GM21723 (cell line): Measurements from ENCODE around the gene TDRD3.
A peak's percentile ranks its signal among the peaks of the same experiment; 100 is the strongest.

ENCODE experiments used
- ATAC-seq: cut with Tn5 transposase; IDR thresholded peaks from one replicate; pipeline ENCODE4 v1.9.1; 2021; ENCODE audit warnings: mild to moderate bottlenecking, moderate library complexity; ENCODE audit not compliant: unreplicated experiment

TDRD3 gene

DNA sequence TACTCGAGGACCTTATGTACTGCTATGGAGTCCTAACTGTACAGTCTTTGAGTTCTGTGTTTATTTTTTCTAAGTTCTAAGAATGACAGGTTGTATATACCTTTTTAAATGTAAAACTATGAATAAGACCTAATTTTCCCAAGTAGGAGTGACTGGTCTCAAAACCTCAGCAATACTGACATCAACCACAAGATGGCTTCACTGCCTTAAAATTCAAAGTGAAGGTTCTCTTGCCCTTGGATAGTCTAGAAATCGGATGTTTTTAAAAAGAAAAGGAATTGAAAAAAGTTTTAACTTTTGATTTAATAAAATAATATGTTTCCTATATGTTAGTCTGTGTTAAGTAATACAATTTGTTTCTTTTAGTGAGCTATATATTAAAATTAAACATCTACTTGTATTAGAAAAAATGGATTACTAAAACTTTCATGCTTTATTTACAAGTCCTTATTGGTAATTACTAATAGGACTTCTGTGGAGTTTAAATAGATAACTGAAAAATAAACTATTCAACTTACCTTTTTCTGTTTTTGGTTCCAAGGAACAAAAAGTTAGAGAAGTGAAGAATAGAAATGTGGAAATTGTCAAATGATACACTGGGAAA lies 52.0 kb downstream of the TDRD3 start:
- ATAC-seq = peak; percentile 84

DNA sequence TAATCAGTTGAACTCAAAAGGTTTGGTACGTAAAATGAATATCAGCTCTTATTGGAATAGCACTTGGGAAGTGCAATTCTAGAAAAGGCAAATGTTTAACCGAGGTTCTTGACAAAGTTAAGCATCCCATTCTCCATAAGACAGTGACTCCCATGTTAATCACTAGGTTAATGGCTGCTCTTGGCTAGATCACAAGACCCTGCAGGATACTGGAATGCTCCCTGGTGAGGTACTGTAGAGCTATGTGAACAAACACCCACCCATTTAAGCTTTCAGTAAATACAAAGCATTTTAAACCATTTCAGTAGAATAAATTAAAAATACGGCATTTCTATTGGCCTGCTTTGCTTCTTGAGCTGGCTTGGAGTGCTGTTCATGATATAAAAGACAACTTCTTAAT lies 56.5 kb downstream of the TDRD3 start:
- no peak for ATAC-seq

DNA sequence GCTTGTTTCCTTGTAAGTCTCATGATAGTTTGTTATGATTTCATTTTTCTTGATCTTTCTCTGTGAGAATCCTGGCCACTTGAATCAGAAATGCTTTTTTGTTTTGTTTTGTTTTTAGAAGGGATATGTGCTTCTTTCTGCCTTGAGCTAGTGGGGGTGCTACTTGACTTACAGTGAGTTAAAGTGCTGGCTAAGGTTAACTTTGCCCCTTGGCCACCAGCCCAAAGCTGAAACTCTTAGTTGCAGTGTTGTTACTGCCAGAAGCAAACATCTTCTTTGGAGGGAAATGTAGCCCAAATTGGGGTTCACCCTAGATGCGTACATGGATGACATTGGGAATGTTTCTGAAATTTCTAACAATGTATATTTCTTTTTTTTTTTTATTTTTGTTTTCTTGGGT lies 57.4 kb downstream of the TDRD3 start:
- ATAC-seq = no peak

DNA sequence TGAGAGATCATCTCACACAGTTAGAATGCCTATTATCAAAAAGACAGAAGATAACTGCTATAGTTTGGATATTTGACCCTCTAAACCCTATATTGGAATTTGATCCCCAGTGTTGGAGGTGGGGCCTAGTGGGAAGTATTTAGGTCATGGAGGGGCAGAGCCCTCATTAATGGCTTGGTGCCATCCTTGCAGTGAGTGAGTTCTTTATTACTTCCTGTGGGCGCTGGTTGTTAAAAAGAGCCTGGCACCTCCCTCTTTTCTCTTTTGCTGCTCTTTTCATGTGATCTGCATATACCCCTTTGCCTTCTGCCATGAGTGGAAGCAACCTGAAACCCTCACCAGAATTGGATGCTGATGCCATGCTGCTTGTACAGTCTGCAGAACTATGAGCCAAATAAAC lies 66.8 kb downstream of the TDRD3 start:
- ATAC-seq = no peak

DNA sequence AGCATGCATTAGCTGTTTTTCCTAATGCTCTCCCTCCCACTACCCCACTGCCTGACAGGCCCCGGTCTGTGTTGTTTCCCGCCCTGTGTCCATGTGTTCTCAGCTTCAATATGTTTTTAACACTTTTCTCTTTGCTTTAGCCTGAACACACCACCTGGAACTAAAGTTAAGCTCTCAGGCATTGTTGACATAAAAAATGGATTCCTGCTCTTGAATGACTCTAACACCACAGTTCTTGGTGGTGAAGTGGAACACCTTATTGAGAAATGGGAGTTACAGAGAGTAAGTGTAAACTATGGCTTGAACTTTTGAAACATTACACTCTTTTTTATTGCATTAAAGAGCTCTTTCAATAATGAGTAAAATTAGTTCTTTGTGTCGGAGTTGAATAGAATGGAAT lies 70.1 kb downstream of the TDRD3 start:
- ATAC-seq = no peak

DNA sequence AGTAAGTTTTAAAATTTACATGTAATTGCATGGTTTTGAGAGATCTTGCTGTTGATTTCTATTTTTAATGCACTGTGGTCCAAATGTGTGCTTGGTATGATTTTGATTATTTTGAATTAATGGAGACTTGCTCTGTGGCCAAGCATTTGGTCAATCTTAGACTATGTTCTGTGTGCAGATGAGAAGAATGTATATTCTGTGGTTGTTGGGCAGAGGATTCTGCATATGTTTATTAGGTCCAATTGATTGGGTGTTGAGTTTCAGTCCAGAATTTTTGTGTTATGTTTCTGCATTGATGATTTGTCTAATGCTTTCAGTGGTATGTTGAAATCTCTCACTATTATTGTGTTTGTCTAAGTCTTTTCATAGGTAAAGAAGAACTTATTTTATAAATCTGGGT lies 82.3 kb downstream of the TDRD3 start:
- ATAC-seq = no peak

DNA sequence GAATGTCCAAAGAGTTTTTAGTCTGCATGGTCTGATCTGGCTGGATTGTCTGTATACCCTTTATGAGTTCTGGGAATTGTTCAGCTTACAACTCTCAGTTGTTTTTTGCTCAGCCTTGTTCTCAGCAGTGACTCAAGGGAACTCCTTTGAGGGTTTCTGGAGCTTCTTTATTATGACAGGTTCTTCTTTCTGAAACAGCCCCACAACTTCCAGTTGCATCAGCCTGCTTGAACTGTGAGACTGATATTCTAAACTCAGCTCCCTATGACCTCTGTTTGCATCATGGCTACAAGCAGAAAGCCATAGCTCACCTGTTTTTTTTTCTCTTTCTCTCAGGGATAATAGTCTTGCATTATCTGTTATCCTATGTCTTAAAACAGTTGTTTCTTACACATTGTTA lies 85.0 kb downstream of the TDRD3 start:
- no peak for ATAC-seq

DNA sequence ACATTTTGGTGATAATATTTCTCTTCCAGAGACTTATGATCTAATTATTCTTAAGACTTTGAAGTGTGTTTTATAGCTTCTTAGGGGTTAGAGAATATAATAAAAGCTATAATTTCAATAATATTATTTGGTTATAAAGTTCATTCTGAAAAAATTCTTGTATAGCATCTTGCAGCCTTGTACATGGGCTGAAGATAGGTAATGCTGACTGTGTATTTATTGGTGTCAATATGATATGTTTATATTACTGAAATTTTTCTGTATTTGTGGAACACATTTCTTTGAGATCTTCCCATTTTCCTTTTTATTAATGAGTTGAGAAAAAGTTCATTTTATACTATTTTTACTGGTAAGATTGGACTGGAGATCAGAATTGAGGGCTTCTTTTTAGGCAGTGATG lies 87.8 kb downstream of the TDRD3 start:
- ATAC-seq = no peak

DNA sequence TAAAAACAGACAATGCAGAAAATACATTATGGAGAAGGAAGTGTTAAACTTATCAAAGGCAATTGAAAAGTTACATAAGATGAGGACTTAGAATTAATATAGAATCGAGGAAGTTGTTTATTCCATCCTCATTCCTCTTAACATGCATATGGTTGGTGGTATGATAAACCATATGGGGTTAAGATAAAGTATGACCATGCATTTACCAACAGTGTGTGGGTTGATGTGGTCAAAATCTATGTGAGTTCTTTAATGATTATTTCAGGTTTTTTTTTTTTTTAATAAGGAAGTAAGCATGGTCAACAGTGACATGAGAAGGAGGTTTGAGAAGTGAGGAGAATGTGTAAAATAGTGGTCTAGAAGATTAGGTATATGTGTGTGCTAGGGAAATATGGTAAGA lies 94.5 kb downstream of the TDRD3 start:
- ATAC-seq = no peak

DNA sequence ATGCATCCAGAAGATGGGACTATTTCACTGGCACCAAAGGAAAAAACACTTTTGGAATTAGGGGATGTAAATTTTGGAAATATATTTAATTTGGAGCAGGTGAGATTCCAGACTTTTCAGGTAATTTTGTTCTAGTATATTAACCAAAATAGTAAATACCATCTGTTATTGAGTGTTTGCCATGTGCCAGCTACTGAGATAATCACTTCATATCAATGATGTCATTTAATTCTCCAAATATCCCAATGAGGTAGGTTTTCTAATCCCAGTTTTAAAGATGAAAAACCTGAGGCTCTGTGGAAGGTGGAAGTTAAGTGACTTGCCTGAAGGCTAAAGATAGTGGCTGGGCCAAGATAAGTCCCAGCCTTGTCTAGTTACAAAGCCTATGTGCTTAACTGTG lies 95.2 kb downstream of the TDRD3 start:
- no peak for ATAC-seq

DNA sequence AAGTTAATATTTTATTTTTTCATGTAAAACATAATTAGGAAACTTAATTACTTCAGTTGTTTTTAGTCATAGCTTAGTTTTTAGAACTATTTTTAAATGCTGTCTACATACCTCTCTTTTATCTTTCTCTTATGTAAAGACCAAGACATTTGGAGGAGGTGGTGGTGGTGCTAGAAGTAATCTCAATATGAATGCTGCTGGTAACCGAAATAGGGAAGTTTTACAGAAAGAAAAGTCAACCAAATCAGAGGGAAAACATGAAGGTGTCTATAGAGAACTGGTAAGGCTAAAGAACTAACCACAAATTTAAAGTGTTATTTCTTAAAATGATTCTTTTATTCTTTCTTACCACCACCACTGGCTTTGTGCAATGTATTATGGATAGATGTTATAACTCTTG lies 97.3 kb downstream of the TDRD3 start:
- no peak for ATAC-seq

DNA sequence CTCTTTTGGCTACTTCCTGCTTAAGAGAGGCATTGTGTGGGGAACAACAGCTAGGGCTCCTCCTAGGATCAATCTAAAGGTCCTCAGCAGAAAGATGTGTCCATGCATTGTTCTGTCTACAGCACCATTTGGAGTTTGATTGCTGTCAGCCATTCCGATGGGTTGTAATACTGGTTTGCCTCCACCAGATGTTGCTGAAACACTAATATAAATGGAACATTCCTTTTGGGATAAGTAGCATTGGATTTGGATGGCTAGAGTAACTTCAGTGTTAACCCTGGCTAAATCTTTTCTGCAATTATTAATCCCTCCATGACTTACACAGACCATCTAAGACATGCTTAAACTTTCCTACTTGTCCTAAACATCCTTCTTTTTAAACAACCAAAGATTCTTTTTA lies 104.2 kb downstream of the TDRD3 start:
- no peak for ATAC-seq

DNA sequence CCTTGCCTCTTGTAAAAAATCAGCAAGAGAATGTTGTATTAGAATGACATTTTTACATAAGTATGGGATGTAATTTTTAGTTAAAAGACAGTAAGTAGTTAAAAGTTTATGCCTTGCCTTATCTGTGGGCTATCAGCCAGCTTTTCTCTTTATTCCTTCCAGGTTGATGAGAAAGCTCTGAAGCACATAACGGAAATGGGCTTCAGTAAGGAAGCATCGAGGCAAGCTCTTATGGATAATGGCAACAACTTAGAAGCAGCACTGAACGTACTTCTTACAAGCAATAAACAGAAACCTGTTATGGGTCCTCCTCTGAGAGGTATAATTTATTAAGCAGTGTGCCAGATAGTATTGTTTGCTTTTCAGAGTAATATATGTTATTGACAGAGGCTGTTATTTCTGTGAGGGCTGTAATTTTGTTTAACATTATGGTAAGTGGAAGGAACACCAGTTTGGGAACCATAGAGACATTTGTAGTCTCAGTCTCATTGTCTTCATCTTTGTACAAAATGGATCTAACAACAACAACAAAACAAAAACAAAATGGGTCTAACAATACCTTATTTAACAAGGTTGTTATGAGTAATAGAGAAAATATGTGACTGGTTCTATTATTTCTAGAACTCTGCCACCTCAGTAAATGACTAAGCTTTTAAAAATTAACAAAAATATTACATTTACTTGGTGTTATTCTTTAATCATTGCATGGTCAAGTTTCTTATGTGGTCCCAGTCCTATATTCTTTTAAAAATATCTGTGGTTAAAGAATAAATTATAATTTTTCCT lies 112.8 kb downstream of the TDRD3 start:
- ATAC-seq = no peak

DNA sequence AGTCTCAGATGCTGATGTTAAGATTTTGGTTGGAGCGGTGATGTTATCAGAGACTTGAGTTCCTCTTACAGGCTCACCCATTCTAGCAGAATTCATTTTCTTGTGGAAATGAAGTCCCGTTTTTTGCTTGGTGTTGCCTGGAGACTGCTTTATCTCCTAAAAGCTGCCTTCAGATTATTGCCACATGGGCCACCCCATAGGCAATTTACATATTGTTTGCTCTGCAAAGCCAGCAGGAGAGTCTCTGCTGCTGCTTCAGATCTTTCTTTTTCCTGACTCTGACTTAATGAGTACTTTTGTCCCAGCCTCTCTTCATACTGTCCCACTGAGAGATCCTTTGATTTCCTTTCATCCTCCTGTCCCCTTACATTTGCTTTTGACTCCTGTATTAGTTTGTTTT lies 114.6 kb downstream of the TDRD3 start:
- no peak for ATAC-seq

DNA sequence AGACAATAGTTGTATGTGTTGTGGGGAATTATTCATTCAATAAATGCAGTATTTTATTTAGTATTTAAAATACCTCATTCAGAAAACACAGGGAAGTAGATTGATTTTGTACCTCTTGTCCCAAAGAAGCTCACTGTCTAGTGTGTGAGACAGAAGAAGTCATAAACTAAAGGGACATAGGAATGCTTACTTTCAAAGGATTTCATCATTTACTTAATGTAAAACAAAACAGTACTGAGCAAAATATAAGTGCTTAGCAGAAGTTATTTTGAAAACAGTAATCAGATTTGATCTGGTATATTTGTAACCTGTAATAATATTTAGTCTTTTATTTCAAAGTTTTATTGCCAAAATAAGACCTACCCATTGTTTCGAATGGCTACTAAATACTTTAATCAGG lies 117.9 kb downstream of the TDRD3 start:
- no peak for ATAC-seq

DNA sequence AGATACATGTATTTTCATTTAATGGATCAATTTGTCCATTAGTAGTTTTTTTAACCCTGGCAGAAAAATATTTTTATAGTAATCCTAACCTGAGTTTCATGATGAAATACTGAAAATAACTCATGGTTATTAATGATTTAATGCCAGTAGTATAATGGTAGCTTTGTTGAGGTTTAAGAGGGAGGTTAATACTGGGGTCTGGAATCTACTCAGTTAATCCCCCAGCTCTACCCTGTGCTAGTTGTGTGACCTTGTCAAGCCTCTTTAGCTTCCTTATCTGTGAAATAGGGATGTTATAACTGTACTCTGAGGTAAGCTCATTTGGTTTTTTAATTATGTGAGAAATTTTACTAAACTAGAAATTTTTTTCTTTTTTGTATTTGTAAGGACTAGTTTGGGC lies 122.5 kb downstream of the TDRD3 start:
- ATAC-seq = no peak

DNA sequence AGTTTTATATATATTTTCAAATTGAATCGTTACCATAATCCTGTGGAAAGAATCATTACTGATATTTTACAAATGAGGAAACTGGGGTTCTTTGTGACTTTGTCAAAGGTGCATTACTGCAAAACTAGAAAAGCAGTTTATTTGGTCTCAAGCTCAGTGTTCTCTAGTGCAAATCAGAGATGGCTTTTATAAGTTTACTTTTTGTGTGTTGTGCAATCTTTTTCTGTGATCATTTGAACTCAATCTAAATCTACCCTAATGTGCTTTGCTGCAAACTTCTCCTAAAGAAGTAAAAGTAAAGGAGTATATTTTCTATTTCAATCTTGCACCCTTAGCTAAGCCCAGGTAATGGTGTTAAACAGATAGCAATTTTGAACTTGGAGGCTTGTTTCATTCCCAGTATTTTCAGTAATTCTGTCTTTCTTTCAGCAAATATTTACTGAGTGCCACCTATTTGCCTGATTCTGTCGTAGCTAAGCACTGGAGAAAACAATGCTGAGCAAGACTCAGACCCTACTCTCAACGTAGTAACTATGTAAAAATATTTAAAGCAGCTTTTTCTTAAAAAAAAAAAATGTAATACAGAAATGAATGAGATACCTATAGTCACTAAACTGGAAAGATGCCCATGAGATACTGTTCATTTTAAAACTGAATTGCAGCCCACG lies 124.0 kb downstream of the TDRD3 start:
- no peak for ATAC-seq

DNA sequence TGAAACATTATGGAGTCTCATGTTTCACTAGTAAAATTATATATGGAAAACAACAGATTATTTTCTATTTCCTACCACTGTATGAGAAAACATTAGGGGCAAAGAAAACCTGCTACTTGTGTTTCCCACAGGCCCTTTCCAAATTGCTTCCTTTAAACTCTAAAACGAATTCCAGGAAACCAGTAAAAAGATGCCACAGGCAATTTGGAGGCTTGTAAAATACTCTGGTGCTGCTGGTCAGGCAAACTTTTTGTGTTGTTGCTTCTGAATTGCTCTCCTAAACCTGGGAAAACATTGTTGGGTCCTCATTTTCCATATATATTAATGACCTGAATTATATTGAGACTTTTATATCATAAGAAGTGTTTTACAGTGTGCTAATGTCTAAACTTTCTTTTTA lies 141.5 kb downstream of the TDRD3 start:
- no peak for ATAC-seq

DNA sequence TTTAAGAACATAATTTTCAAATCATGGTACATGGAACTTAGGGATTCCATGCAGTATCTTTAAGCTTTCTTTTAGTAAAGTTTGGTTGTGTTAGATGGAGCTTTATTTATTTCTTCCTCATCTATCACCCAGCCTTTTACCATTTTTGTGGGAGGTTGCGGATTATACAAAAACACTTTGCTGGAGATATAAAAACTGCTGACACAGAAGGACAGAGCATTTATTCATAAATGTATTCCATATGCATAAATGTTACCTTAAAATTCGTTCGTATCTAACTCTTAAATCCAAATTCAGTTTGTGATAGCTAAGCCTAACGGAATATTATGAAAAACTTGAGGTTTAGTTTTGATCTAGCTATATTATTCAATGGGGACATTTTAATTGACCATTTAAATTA lies 143.3 kb downstream of the TDRD3 start:
- ATAC-seq = no peak

DNA sequence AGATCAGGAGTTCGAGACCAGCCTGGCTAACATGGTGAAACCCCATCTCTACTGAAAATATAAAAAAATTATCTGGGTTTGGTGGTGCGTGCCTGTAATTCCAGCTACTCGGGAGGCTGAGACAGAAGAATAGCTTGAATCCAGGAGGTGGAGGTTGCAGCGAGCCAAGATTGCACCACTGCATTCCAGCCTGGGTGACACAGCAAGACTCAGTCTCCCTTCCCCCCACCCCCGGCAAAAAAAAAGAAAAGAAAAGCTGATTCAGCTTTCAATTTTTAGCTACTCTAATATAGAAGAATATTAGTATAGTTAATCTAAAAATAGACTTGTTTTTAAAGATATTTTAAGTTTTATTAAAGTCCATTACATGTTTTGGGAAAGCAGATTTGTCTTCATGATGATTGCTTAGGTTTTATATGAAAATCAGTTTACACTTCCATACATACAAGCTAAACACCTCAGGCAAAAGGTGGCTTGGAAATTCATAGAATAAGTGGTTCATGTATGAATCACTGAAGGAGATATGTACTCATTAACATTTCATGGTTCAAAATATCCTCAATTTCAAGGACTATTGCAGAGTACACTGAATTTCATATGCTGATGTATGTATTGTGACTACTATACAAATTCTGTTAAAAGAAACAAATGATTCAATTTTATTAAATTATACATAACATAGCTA lies 165.2 kb downstream of the TDRD3 start:
- no peak for ATAC-seq

DNA sequence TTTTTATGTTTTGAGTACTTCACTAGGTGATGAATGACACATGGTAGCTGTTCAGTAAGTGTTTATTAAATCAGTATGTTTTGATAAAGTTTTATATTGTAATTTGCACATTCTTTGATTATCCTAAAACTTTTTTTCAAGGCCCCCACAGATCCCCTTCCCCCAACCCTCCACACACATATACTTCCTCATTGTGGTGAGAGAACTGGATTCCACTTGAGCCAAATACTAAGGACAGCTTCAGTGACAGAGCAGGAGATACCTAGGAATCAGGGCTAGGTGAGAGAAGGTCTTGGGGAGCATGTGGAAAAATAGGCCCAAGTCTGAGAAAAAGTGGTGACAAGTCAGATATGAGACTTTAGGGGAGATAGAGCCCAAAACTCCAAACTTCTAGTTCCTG lies 174.6 kb downstream of the TDRD3 start:
- ATAC-seq = no peak
